Measurements from ENCODE around the gene C1orf185. TPM values are rescaled to one million over a fixed set of nuclear protein-coding genes. Genes with fewer than 3 reads are reported as not detected.
A peak's percentile ranks its signal among the peaks of the same experiment; 100 is the strongest.

Gene C1orf185
- total and polyA plus RNA-seq, 9 of the 15 experiments (the other 6 are each of a cell fraction or from before 2014, with no cell fraction given), result not detected

DNA sequence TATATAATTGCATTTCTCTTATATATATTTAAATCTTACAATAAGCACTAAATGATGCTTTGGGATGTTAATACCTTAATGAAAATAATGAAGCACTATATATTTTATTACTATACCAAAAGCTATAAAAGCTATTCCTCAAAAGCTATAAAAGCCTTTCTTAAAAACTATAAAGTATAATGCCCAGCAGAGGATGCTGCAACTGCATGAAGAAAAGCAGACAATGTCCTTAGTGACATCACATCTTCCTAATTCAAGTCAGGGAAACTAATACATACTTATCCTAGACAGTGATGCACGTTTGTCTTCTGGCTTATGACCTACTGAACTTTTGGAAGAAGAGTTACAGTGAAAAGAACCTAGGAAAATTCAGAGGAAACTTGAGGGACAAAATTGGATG, 13.6 kb upstream of the C1orf185 start (continued):
- TF ChIP-seq REST (IDR thresholded peaks at IDR 0.05; ENCODE audit: borderline replicate concordance), result peak; percentile 39; the same call in 1 of the 2 replicates
- no peak for TF ChIP-seq REST (CRISPR knock-in tag; IDR thresholded peaks at IDR 0.05; ENCODE audit: low read depth)

DNA sequence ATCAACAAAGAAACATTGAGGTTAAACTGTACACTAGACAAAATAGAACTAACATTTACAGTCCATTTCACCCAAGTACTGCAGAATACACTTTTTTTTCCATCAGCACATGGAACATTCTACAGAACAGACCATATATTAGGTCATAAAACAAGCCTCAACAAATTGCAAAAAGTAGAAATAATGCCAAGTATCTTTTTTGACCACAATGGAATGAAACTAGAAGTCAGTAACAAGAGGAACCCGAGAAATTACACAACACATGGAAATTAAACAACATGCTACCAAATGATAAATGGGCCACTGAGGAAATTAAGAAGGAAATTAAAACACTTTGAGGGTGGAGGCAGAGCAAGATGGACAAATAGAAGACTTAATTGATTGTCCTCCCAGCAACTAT, 8.4 kb upstream of the C1orf185 start:
- DNase-seq (ENCODE audit: extremely low read depth in 1 of 4, low spot score in 3 of 4) (no peak), ATAC-seq (no peak), FAIRE-seq (no peak)
- Histone ChIP-seq H3K27me3 (ENCODE audit: control insufficient read depth in 2 of 2, insufficient read depth in 2 of 2, low read length in 2 of 2) (peaks cover 0 to 5% of the 10 kb centered on the region in 2 experiments; a peak in 2 of 5 replicates), H3K79me2 (ENCODE audit: control insufficient read depth, insufficient read depth, low read length) (no peaks in the 10 kb centered on the region), H3K9me1 (ENCODE audit: control insufficient read depth, insufficient read depth, low read length) (no peaks in the 10 kb centered on the region), H3K36me3 (ENCODE audit: control insufficient read depth, insufficient read depth, low read length) (no peaks in the 10 kb centered on the region), H2AFZ (ENCODE audit: low read depth, low read length) (no peak overlapping the region), H4K20me1 (replicated peaks; ENCODE audit: control insufficient read depth, insufficient read depth, low read length) (no peaks in the 10 kb centered on the region), H3K4me1 (replicated peaks in 1 of 2; ENCODE audit: control insufficient read depth in 2 of 2, insufficient read depth in 2 of 2, low read length in 2 of 2) (no peaks in the 10 kb centered on the region), H3K4me2 (ENCODE audit: insufficient read depth, low read length) (no peak overlapping the region), H3K9me3 (replicated peaks; ENCODE audit: control insufficient read depth, insufficient read depth, low read depth, low read length) (no peaks in the 10 kb centered on the region), H3K9ac (ENCODE audit: insufficient read depth in 1 of 2, low read depth in 2 of 2, low read length in 2 of 2) (no peak overlapping the region), H3K27ac (ENCODE audit: extremely low read depth, low read depth, low read length) (no peak overlapping the region), H3K4me3 (no peak overlapping the region)
- ChIA-PET POLR2A (no interaction called here), CTCF (ENCODE audit: low intra/inter-chr PET ratio) (no interaction called here)
- BruUV-seq (replicated peaks), result no TSS peak
- in situ Hi-C loops (cut with MboI), result no loop called here
- 0% methylated on average over 1 of the region's 1 CpG for WGBS (ENCODE audit: insufficient coverage, low coverage, missing lambda C conversion rate)
- intact Hi-C loops (cut with micrococcal nuclease), result no loop called here
- no peak for TF ChIP-seq ZNF134 (CRISPR knock-in tag; conservative IDR thresholded peaks at IDR 0.05)
- TF ChIP-seq, protein P1, sequence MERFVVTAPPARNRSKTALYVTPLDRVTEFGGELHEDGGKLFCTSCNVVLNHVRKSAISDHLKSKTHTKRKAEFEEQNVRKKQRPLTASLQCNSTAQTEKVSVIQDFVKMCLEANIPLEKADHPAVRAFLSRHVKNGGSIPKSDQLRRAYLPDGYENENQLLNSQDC (CRISPR knock-in tag; IDR thresholded peaks at IDR 0.05), result no peak
- no peak for TF ChIP-seq ZNF354B (CRISPR knock-in tag; IDR thresholded peaks at IDR 0.05)
- no peak for TF ChIP-seq ERF (CRISPR knock-in tag; IDR thresholded peaks at IDR 0.05)
- TF ChIP-seq LCOR (CRISPR knock-in tag; IDR thresholded peaks at IDR 0.05), result no peak
- no peak for TF ChIP-seq CBX2 (IDR thresholded peaks at IDR 0.05; ENCODE audit: insufficient read depth, low read length, poor library complexity, severe bottlenecking)
- TF ChIP-seq OTX1 (CRISPR knock-in tag; IDR thresholded peaks at IDR 0.05), result no peak
- TF ChIP-seq BCL6 (CRISPR knock-in tag; IDR thresholded peaks at IDR 0.05), result no peak
- TF ChIP-seq, protein P2, sequence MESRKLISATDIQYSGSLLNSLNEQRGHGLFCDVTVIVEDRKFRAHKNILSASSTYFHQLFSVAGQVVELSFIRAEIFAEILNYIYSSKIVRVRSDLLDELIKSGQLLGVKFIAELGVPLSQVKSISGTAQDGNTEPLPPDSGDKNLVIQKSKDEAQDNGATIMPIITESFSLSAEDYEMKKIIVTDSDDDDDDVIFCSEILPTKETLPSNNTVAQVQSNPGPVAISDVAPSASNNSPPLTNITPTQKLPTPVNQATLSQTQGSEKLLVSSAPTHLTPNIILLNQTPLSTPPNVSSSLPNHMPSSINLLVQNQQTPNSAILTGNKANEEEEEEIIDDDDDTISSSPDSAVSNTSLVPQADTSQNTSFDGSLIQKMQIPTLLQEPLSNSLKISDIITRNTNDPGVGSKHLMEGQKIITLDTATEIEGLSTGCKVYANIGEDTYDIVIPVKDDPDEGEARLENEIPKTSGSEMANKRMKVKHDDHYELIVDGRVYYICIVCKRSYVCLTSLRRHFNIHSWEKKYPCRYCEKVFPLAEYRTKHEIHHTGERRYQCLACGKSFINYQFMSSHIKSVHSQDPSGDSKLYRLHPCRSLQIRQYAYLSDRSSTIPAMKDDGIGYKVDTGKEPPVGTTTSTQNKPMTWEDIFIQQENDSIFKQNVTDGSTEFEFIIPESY (CRISPR knock-in tag; IDR thresholded peaks at IDR 0.05), result no peak
- TF ChIP-seq ZNF274 (IDR thresholded peaks at IDR 0.05; ENCODE audit: borderline replicate concordance, low read depth, low read length), result no peak
- no peak for TF ChIP-seq ZC3H4 (CRISPR knock-in tag; IDR thresholded peaks at IDR 0.05; ENCODE audit: borderline replicate concordance)

Data from K562 (cell line).